ENCODE data around the gene SSBP4.

DNA sequence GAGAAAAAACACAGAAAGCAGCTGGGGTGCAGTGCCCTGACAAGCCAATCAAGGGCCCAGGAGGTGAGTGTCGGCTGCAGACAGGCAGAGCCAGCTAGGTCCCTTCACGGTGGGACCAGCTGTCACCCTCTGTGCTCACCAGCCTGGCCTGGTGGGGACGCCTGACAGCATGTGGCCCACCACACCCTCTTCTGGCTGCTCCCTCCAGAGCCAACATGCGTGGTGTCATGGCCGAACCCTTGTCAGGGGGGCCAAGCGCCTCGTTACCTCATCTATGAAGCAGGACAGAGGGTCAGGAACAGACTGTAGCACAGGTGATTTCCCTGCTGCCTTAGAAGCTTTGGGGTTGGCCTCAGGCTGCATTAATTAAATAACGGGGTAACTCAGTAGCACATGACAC is 58.8 kb downstream of the SSBP4 start:
- TF ChIP-seq CTCF (IDR thresholded peaks at IDR 0.05) (no peak), POLR2A (IDR thresholded peaks at IDR 0.05) (no peak)
